IMR-90 (cell line): ENCODE measurements around the gene YJU2. TPM values are rescaled to one million over a fixed set of nuclear protein-coding genes. Genes with fewer than 3 reads are reported as not detected.
"Not testable (repeated sequence)": the region's sequence is repeated elsewhere in the genome, so short reads cannot be mapped to it uniquely, and the experiment has no call there.

Experiments
- ATAC-seq: fragments of 200-7000 bp; cut with Tn5 transposase; 2 replicates; pipeline ENCODE4 v1.9.1; 2020; ENCODE audit warnings: low read depth, mild to moderate bottlenecking, moderate library complexity
- BruUV-seq: library from RNA; stranded (reverse); fragments of 400-500 nt; replicated peaks from 2 replicates; lab custom pipeline; 2021; lab: Mats Ljungman, UMichigan
- CTCF ChIA-PET: fragments of 300-600 bp; formaldehyde crosslinking; extraction: SDS; loops from one replicate; lab custom pipeline; 2021; ENCODE audit warnings: antibody characterized with exemption; lab: Yijun Ruan, JAX
- POLR2A ChIA-PET: fragments of 300-600 bp; sonication (Branson Sonifier 250); formaldehyde crosslinking; loops from one replicate; lab custom pipeline; 2022; ENCODE audit warnings: antibody characterized with exemption; ENCODE audit not compliant: unreplicated experiment; lab: Charles Lee
- DNase-seq: peaks from one replicate; pipeline ENCODE4 v3.0.0; 2013
- H2AFZ ChIP-seq: replicated peaks from 2 replicates; pipeline ENCODE3; 2013; ENCODE audit warnings: low read length, mild to moderate bottlenecking; ENCODE audit not compliant: poor library complexity
- H2AK5ac ChIP-seq: 2 replicates; pipeline ENCODE4 v1.6.1; 2013; ENCODE audit warnings: low read depth, low read length, inconsistent platforms
- H2AK9ac ChIP-seq: replicated peaks from 2 replicates; pipeline ENCODE3; 2013; ENCODE audit warnings: mild to moderate bottlenecking, low read depth, low read length, moderate library complexity; ENCODE audit not compliant: poor library complexity
- H2BK120ac ChIP-seq: 2 replicates; pipeline ENCODE4 v1.6.1; 2013; ENCODE audit warnings: low read depth, low read length, inconsistent platforms
- H2BK15ac ChIP-seq: 3 replicates; pipeline ENCODE4 v1.6.1; 2013; ENCODE audit warnings: low read depth, low read length, inconsistent platforms
- H2BK20ac ChIP-seq: 2 replicates; pipeline ENCODE4 v1.6.1; 2013; ENCODE audit warnings: low read depth, mild to moderate bottlenecking, inconsistent platforms, low read length, moderate library complexity
- H2BK5ac ChIP-seq: 2 replicates; pipeline ENCODE4 v1.6.1; 2013; ENCODE audit warnings: mild to moderate bottlenecking, low read depth, low read length, inconsistent platforms; ENCODE audit not compliant: poor library complexity, severe bottlenecking
- H3K14ac ChIP-seq: replicated peaks from 2 replicates; pipeline ENCODE4 v1.6.1; 2013; ENCODE audit warnings: low read depth, low read length, inconsistent platforms
- H3K18ac ChIP-seq: 2 replicates; pipeline ENCODE4 v1.6.1; 2013; ENCODE audit warnings: low read depth, low read length, control low read depth
- H3K23ac ChIP-seq: 2 replicates; pipeline ENCODE4 v1.6.1; 2013; ENCODE audit warnings: low read depth, low read length, inconsistent platforms
- H3K27ac ChIP-seq: 2 replicates; pipeline ENCODE4 v1.5.1; 2013; ENCODE audit warnings: mild to moderate bottlenecking, control low read depth, low read length; ENCODE audit not compliant: insufficient read depth
- H3K27me3 ChIP-seq: 2 replicates; pipeline ENCODE4 v1.6.1; 2013; ENCODE audit warnings: low read length; ENCODE audit not compliant: control insufficient read depth, insufficient read depth
- H3K36me3 ChIP-seq: 2 replicates; pipeline ENCODE4 v1.6.1; 2013; ENCODE audit warnings: low read length, mixed read lengths; ENCODE audit not compliant: control insufficient read depth, insufficient read depth
- H3K4ac ChIP-seq: 2 replicates; pipeline ENCODE4 v1.6.1; 2013; ENCODE audit warnings: low read depth, low read length, inconsistent platforms
- H3K4me1 ChIP-seq: 2 replicates; pipeline ENCODE4 v1.6.1; 2013; ENCODE audit warnings: low read length, mixed read lengths; ENCODE audit not compliant: control insufficient read depth, insufficient read depth
- H3K4me2 ChIP-seq: 2 replicates; pipeline ENCODE4 v1.6.1; 2013; ENCODE audit warnings: low read depth, mild to moderate bottlenecking, control low read depth, low read length, moderate library complexity
- H3K4me3 ChIP-seq: 2 replicates; pipeline ENCODE4 v1.5.1; 2013; ENCODE audit warnings: low read depth, mild to moderate bottlenecking, control low read depth, low read length, moderate library complexity; ENCODE audit not compliant: insufficient read depth
- H3K56ac ChIP-seq: 2 replicates; pipeline ENCODE4 v1.6.1; 2013; ENCODE audit warnings: low read length, inconsistent platforms; ENCODE audit not compliant: insufficient read depth; ENCODE audit errors: extremely low read depth
- H3K79me1 ChIP-seq, 2 experiments: 2 replicates each; pipeline ENCODE4 v1.6.1; 2013; ENCODE audit warnings: low read length in 2 of 2, inconsistent platforms in 1 of 2, low read depth in 1 of 2
- H3K9ac ChIP-seq: 2 replicates; pipeline ENCODE4 v1.6.1; 2013; ENCODE audit warnings: low read depth, low read length, control low read depth
- H3K9me1 ChIP-seq: 2 replicates; pipeline ENCODE4 v1.6.1; 2013; ENCODE audit warnings: low read length, inconsistent platforms; ENCODE audit not compliant: insufficient read depth
- H3K9me3 ChIP-seq: 2 replicates; pipeline ENCODE4 v1.6.1; 2013; ENCODE audit warnings: low read length; ENCODE audit not compliant: control insufficient read depth, insufficient read depth
- H4K20me1 ChIP-seq: 2 replicates; pipeline ENCODE4 v1.6.1; 2013; ENCODE audit warnings: low read length, inconsistent platforms; ENCODE audit not compliant: insufficient read depth
- H4K5ac ChIP-seq: 2 replicates; pipeline ENCODE4 v1.6.1; 2013; ENCODE audit warnings: mild to moderate bottlenecking, low read depth, low read length, control low read depth
- H4K8ac ChIP-seq, 2 experiments: 2 replicates each; pipeline ENCODE4 v1.6.1; 2013; ENCODE audit warnings: low read depth in 2 of 2, low read length in 2 of 2, control low read depth in 1 of 2, inconsistent platforms in 1 of 2
- H4K91ac ChIP-seq: 2 replicates; pipeline ENCODE4 v1.6.1; 2013; ENCODE audit warnings: low read depth, low read length, inconsistent platforms; ENCODE audit not compliant: insufficient read depth
- BHLHE40 ChIP-seq: fragments of 150-350 bp; IDR thresholded peaks from 2 replicates; pipeline ENCODE4 v1.6.1; 2016; ENCODE audit warnings: mild to moderate bottlenecking, low read depth, low read length
- MAZ ChIP-seq: IDR thresholded peaks from 2 replicates; pipeline ENCODE4 v1.6.1; 2012; ENCODE audit warnings: low read depth, mild to moderate bottlenecking, low read length, improper control_type of control experiment, moderate library complexity, borderline replicate concordance
- WGBS, 2 experiments: methylation state at CpG; one replicate each; pipeline versions ENCODE4 v1.1.5 to v1.1.7; 2013; ENCODE audit warnings: missing lambda C conversion rate in 2 of 2; ENCODE audit not compliant: insufficient read length in 1 of 2; ENCODE audit errors: extremely low coverage in 2 of 2; 5-methylcytosine and 5-hydroxymethylcytosine counted together
- dilution Hi-C: fragments of 300-500 bp; cut with HindIII; formaldehyde crosslinking; loops from one replicate; pipeline ENCODE4 v1.14.3; 2018; ENCODE audit warnings: low sequenced_read_pairs; ENCODE audit not compliant: unreplicated experiment
- in situ Hi-C: fragments of 300-500 bp; cut with MboI; formaldehyde crosslinking; loops from 3 replicates; pipeline ENCODE4 v1.14.3; 2019; ENCODE audit warnings: low sequenced_read_pairs, inconsistent platforms, mixed read lengths
- intact Hi-C: fragments of 100-400 bp; cut with micrococcal nuclease; formaldehyde crosslinking; loops from 2 replicates; pipeline ENCODE4 v1.10.0; 2022
- polyA plus RNA-seq, 3 experiments: library from polyadenylated mRNA; depleted of rRNA; stranded (reverse); fragments of >200 nt; gene quantifications; 2 replicates each; pipeline ENCODE4 v1.2.3, GENCODE V29; 2012; ENCODE audit warnings: low replicate concordance in 1 of 3
- total RNA-seq: library from RNA; depleted of rRNA; stranded (reverse); fragments of >200 nt; gene quantifications from 2 replicates; pipeline ENCODE4 v1.2.3, GENCODE V29; 2012

Gene YJU2
- total and polyA plus RNA-seq, 2 of the 4 experiments (the other 2 are of a cell fraction) = 15.6 to 18.9 TPM

- BruUV-seq = no TSS peak
- H2BK15ac ChIP-seq = no peak within 1 kb of the TSS
- no CpG with 5 or more reads among the region's 19 CpGs for WGBS, 2 experiments
- ChIA-PET CTCF (no interaction called here), POLR2A (no interaction called here)
- TF ChIP-seq BHLHE40 (no peak), MAZ (peak; percentile 60; the same call in 1 of the 2 replicates)
- H3K18ac ChIP-seq = peak within 1 kb of the TSS; percentile 9; the same call in 1 of the 2 replicates
- H2AK9ac ChIP-seq = peak within 1 kb of the TSS; percentile 31
- H2BK20ac ChIP-seq = no peak within 1 kb of the TSS
- H3K79me1 ChIP-seq = no peaks in the 10 kb centered on the region
- 0 out of 2 replicates have a peak within 1 kb of the TSS, but pooled peaks have one; percentile 10 for H3K14ac ChIP-seq
- H3K9me3 ChIP-seq = no peaks in the 10 kb centered on the region
- dilution Hi-C loops = no loop called here
- no peak within 1 kb of the TSS for H3K4me3 ChIP-seq
- H4K20me1 ChIP-seq = no peaks in the 10 kb centered on the region
- H2BK120ac ChIP-seq = peak within 1 kb of the TSS; percentile 46; the same call in 1 of the 2 replicates
- in situ Hi-C loops = no loop called here
- no peaks in the 10 kb centered on the region for H3K36me3 ChIP-seq
- intact Hi-C loops = no loop called here
- peak within 1 kb of the TSS; percentile 90; the same call in 1 of the 2 replicates for H2AK5ac ChIP-seq
- no peak within 1 kb of the TSS; the same call in 1 of the 2 replicates for H4K91ac ChIP-seq
- H4K5ac ChIP-seq = peak within 1 kb of the TSS; percentile 57; the same call in 1 of the 2 replicates
- no peak within 1 kb of the TSS for H2BK5ac ChIP-seq
- DNase-seq (peak; percentile 65), ATAC-seq (peak; percentile 74)
- H3K23ac ChIP-seq = peak within 1 kb of the TSS; percentile 42; the same call in 1 of the 2 replicates
- no peak within 1 kb of the TSS for H3K56ac ChIP-seq
- H3K4me2 ChIP-seq = peak within 1 kb of the TSS; percentile 35; the same call in 1 of the 2 replicates
- no peak within 1 kb of the TSS; the same call in 1 of the 2 replicates for H3K9ac ChIP-seq
- H3K9me1 ChIP-seq = no peaks in the 10 kb centered on the region; the same call in 1 of the 2 replicates
- H3K4me1 ChIP-seq = peaks cover 8% of the 10 kb centered on the region; the same call in 1 of the 2 replicates
- no peak within 1 kb of the TSS for H3K27ac ChIP-seq
- H3K27me3 ChIP-seq = peaks cover 6% of the 10 kb centered on the region
- H4K8ac ChIP-seq = peak within 1 kb of the TSS in 1 of 2 experiments; percentile 46; a peak in 3 of 4 replicates
- no peak within 1 kb of the TSS for H3K4ac ChIP-seq
- peak within 1 kb of the TSS; percentile 85 for H2AFZ ChIP-seq
Observed at GRCh38 chr19:4229179-4229931, 17.5 kb upstream of the YJU2 start, which contains the start of gene EBI3. EBI3 (plus strand) TSS chr19:4229523; CDS start chr19:4229551, 28 bp downstream.

- H2BK20ac ChIP-seq, POLR2A ChIA-PET, H2AFZ ChIP-seq, H3K14ac ChIP-seq, ATAC-seq, H4K20me1 ChIP-seq, H2AK9ac ChIP-seq, CTCF ChIA-PET, H3K9me3 ChIP-seq, H3K4me1 ChIP-seq, DNase-seq, BruUV-seq, H3K9me1 ChIP-seq, dilution Hi-C loops, H3K4ac ChIP-seq, H3K23ac ChIP-seq, H4K91ac ChIP-seq, H3K56ac ChIP-seq, in situ Hi-C loops, H3K36me3 ChIP-seq, H2BK15ac ChIP-seq, H4K5ac ChIP-seq, H3K27ac ChIP-seq, H3K4me2 ChIP-seq, H3K9ac ChIP-seq, H2AK5ac ChIP-seq, H4K8ac ChIP-seq, H3K4me3 ChIP-seq, H3K18ac ChIP-seq, H3K79me1 ChIP-seq, H2BK5ac ChIP-seq, intact Hi-C loops, H2BK120ac ChIP-seq: not testable (repeated sequence)
- peaks cover 10% of the 10 kb centered on the region for H3K27me3 ChIP-seq
- no CpG with 5 or more reads among the region's 6 CpGs for WGBS, 2 experiments
Observed at GRCh38 chr19:4230237-4230636, 16.6 kb upstream of the YJU2 start.
